Measurements from ENCODE around the gene CLCN3.

CLCN3 gene

DNA sequence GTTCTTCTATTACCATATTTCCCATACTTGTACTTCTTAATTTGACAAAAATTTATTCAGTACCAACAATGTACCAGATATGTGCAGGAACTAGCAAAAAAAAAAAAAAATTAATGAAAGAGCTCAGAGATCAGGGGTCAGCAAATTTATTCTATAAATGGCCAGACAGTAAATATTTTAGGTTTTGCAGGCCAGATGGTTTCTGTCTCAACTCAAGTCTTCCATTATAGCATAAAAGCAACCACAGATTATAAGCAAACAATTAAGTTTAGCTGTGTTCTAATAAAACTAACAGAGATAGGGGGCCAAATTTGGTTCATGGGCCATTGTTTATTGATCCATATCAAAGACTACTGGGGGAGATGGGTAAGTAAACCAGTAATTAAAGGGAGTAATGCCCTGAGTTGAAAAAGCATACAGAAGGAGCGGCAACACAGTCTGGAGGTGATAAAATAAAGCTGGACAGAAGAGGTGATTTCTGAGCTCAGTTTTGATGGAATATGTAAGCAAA, 27.3 kb upstream of the CLCN3 start:
- H3K4me3 ChIP-seq (replicated peaks; ENCODE audit: low read depth, low read length): no peak overlapping the region
- DNase-seq (ENCODE audit: low read depth): no peak
- TF ChIP-seq, protein P1, sequence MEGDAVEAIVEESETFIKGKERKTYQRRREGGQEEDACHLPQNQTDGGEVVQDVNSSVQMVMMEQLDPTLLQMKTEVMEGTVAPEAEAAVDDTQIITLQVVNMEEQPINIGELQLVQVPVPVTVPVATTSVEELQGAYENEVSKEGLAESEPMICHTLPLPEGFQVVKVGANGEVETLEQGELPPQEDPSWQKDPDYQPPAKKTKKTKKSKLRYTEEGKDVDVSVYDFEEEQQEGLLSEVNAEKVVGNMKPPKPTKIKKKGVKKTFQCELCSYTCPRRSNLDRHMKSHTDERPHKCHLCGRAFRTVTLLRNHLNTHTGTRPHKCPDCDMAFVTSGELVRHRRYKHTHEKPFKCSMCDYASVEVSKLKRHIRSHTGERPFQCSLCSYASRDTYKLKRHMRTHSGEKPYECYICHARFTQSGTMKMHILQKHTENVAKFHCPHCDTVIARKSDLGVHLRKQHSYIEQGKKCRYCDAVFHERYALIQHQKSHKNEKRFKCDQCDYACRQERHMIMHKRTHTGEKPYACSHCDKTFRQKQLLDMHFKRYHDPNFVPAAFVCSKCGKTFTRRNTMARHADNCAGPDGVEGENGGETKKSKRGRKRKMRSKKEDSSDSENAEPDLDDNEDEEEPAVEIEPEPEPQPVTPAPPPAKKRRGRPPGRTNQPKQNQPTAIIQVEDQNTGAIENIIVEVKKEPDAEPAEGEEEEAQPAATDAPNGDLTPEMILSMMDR (IDR thresholded peaks at IDR 0.05; ENCODE audit: low read length, missing control alignments): no peak

DNA sequence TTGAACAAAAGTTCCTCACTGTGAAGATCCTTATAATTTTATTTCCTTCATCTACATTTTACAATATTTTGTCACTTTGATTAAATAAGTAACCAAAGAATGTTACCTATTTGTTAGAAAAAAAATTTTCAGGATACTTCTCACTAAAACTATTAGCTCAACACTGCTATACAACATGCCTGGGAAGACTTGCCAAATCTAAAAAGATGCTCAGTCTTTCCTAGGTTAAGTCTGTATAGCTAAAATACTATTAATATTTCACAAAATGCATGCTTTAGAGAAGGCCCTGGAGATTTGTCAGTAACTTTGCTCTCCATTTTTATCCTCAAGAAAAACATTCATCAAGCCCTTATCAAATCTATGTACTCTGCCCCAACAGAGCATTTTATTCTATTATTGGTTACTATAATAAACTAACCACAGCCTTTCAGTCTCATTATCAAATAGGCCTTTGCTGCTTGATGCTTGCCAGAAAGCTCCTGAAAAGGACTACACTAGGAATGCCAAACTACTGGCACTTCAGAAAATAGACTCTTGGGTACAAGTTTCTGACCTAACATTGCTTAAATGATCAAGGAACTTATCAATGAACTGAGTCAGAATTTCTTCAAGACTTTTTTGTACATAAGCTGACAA, 25.7 kb upstream of the CLCN3 start:
- H3K4me3 ChIP-seq (replicated peaks; ENCODE audit: low read depth, low read length): no peak overlapping the region
- TF ChIP-seq, protein P1 (IDR thresholded peaks at IDR 0.05; ENCODE audit: low read length, missing control alignments): no peak
- no peak for DNase-seq (ENCODE audit: low read depth)

DNA sequence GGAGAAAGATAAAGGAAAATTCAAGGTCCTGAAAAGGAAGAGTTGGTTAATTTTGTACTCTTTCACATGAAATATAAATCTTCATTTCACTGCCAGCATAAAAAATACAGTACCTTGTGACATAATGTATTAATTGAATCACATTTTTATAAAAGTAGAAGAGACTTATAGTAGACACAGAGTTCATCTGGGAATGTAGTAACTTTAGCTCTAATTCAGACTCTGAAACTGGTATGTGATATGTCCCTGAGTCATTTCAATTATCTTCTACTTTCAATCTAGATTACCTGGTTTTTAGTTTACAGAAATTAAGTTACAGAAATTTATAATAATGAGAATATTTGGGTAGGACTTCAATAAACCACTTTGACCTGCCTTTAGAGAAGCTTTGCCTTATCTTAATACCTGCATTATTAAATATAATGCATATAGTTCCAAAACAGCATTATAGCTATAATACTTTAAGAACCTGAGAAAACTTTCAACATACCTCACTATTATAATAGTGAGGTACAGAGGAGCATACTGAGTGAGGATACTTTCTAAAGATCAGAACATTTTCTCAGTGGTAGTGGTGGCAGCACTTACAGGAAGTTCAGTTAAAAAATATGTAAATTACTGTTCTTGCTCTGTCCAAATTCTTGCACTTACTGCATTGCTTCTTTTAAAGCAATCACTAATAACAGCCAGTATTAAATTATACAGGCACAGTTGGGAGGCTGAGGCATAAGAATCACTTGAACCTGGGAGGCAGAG, 19.2 kb upstream of the CLCN3 start:
- no peak for DNase-seq (ENCODE audit: low read depth)
- TF ChIP-seq, protein P1 (IDR thresholded peaks at IDR 0.05; ENCODE audit: low read length, missing control alignments): no peak
- H3K4me3 ChIP-seq (replicated peaks; ENCODE audit: low read depth, low read length): no peak overlapping the region

DNA sequence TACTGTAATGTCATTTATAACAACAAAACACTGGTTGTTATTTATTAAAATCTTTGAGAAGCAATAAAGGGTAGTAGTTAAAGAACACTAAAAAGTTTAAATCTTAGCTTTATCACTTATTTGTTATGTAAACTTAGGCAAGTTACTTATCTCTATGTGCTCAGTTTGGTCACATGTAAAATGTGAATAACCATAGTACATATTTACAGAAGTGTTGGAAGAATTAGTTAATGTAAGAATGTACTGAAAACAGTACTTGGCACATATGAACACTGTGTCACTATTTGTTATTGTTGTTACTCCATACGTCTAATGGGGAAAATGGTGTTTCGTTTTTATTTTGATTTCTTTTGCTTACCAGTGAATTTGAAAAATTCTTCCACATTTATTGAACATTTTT, 17.1 kb upstream of the CLCN3 start:
- TF ChIP-seq, protein P1 (IDR thresholded peaks at IDR 0.05; ENCODE audit: low read length, missing control alignments): no peak
- DNase-seq (ENCODE audit: low read depth): no peak
- H3K4me3 ChIP-seq (replicated peaks; ENCODE audit: low read depth, low read length): no peak overlapping the region

DNA sequence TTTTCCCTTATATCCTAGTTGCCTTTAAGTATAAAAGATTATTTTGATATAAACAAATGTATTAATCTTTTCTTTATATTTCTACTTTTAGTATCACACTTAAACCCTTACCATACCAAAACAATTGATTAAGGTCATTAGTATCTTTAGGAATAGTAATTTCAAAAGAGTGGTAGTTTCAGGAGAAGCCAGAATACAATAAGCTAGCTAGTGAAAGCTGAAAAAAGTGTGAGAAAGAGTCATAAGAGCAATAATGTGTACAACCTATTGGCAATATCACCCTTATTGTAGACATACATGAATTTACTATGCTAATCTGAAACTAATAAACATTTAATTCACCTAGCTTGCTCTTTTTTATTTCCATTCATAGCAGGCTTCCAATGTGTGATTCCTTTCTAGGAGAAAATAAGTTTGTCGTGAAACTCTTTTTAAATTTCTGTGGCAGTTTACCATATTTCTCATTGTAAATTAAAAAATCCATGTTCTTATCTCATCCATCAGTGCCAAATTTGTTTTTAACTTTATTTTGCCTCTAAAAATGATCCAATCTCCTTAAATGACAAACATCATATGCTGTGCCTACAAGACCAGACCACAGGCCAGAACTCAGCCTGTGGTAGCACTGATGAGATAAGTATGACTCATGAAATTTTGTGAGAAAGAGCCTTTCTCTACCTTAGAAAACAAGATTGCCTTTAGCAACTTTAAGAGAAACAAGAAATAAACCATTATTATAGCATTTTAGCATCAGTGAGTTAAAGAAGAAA, 16.1 kb upstream of the CLCN3 start:
- DNase-seq (ENCODE audit: low read depth): peak; percentile 73
- H3K4me3 ChIP-seq (replicated peaks; ENCODE audit: low read depth, low read length): no peak overlapping the region
- TF ChIP-seq, protein P1 (IDR thresholded peaks at IDR 0.05; ENCODE audit: low read length, missing control alignments): no peak

DNA sequence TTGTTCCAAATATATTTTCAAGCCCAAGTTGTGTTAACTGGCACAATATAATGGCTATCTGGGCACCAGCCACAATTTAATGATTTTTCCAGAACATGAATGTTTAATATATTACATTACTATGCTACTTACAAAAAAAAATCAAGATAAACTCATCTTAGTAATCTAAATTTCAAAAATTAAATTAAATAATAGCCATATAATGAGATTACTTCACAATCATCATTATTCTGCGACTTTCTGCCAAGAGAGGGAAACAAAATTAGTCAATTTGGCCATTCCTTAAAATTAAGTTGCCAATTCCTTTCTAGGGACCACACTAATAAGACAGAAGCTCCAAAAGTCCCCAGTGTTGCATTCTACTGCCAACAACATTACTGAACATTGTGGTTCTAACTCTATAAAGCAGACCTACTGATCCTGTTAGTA, 15.5 kb upstream of the CLCN3 start:
- no peak for DNase-seq (ENCODE audit: low read depth)
- H3K4me3 ChIP-seq (replicated peaks; ENCODE audit: low read depth, low read length): no peak overlapping the region
- TF ChIP-seq, protein P1 (IDR thresholded peaks at IDR 0.05; ENCODE audit: low read length, missing control alignments): no peak
